A549 (cell line): ENCODE results near the gene RAB5IF.

Source experiments
- ATOH8 ChIP-seq: fragments of 250-450 bp; sonication (Bioruptor Pico); IDR thresholded peaks from 2 replicates; pipeline ENCODE4 v1.5.0; 2020; ENCODE audit warnings: low read depth, mild to moderate bottlenecking, moderate library complexity
- CTCF ChIP-seq: fragments of >200 bp; sonication (Bioruptor Twin); formaldehyde crosslinking; IDR thresholded peaks from 3 replicates; pipeline ENCODE4 v1.5.1; 2016
- ELK1 ChIP-seq: fragments of 150-350 bp; IDR thresholded peaks from 2 replicates; pipeline ENCODE4 v1.6.1; 2014; ENCODE audit warnings: low read depth, mild to moderate bottlenecking, low read length
- HMGXB4 ChIP-seq: fragments of 250-450 bp; sonication (Bioruptor Pico); IDR thresholded peaks from 2 replicates; pipeline ENCODE4 v1.5.0; 2021; ENCODE audit warnings: mild to moderate bottlenecking, moderate library complexity, borderline replicate concordance
- POLR2A ChIP-seq: IDR thresholded peaks from 2 replicates; pipeline ENCODE4 v1.6.1; 2012; ENCODE audit warnings: mild to moderate bottlenecking, low read length
- USF2 ChIP-seq: fragments of 450-650 bp; IDR thresholded peaks from 2 replicates; pipeline ENCODE4 v1.6.1; 2014; ENCODE audit warnings: antibody characterized with exemption

GRCh38 chr20:36562724-36563123, 42.9 kb upstream of the RAB5IF start:
- TF ChIP-seq ATOH8 (no peak), CTCF (no peak), ELK1 (no peak), POLR2A (no peak), USF2 (no peak), HMGXB4 (no peak)
